Effector memory CD8-positive, alpha-beta T cell (primary cell): ENCODE data around the gene GRIP1.

Source experiments
- ATAC-seq: fragments of 150-1000 bp; cut with Tn5 transposase; replicated peaks from 2 replicates; pipeline ENCODE4 v1.10.0; 2021; ENCODE audit warnings: mild to moderate bottlenecking, moderate library complexity
- DNase-seq, 3 experiments: peaks; one replicate each; pipeline ENCODE4 v3.0.0; 2021
- H3K27ac Mint-ChIP-seq, 2 donors: one replicate each; pipeline ENCODE4 v1.8.0; 2022; ENCODE audit warnings: mild to moderate bottlenecking in 2 of 2, mixed read lengths in 2 of 2, moderate library complexity in 2 of 2
- H3K27me3 Mint-ChIP-seq, 2 donors: one replicate each; pipeline ENCODE4 v1.8.0; 2022; ENCODE audit warnings: mixed read lengths in 2 of 2
- H3K36me3 Mint-ChIP-seq: one replicate; pipeline ENCODE4 v1.8.0; 2022; ENCODE audit warnings: mild to moderate bottlenecking, moderate library complexity, mixed read lengths; ENCODE audit not compliant: insufficient read depth
- H3K4me1 Mint-ChIP-seq, 2 donors: one replicate each; pipeline ENCODE4 v1.8.0; 2022; ENCODE audit warnings: low read depth in 2 of 2, mixed read lengths in 2 of 2
- H3K4me3 Mint-ChIP-seq, 2 donors: one replicate each; pipeline ENCODE4 v1.8.0; 2022; ENCODE audit warnings: mild to moderate bottlenecking in 2 of 2, mixed read lengths in 2 of 2, moderate library complexity in 2 of 2
- H3K9me3 Mint-ChIP-seq, 2 donors: one replicate each; pipeline ENCODE4 v1.8.0; 2022; ENCODE audit warnings: mixed read lengths in 2 of 2

The GRIP1 gene

DNA sequence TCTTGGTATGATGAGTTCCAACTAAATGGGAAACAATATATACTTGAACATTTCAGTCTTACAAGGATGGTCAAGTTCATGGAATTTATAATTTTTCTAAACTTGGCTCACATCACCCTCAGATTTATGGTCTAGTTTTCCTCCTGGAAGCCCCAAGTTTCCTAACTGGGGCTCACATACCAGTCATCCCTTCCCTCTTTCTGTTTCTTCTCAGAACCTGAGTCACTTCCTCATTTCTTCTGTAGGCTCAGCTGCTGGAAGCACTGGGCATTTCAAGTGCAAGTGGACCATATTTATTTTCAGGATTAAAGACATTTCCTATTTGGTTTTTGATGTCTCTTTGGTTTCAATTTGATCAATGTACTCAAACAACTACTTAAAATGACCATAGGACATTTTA, 55.4 kb downstream of the GRIP1 start:
- H3K4me1 Mint-ChIP-seq, result no peaks in the 10 kb centered on the region
- H3K4me3 Mint-ChIP-seq, result no peak overlapping the region
- no peak for DNase-seq

GRCh38 chr12:66620688-66621087, 58.2 kb downstream of the GRIP1 start:
- Mint-ChIP-seq H3K4me1 (no peaks in the 10 kb centered on the region), H3K27ac (no peak overlapping the region), H3K27me3 (peaks cover 0 to 6% of the 10 kb centered on the region in 2 donors), H3K4me3 (no peak overlapping the region), H3K9me3 (no peaks in the 10 kb centered on the region), H3K36me3 (no peaks in the 10 kb centered on the region)
- no peak for DNase-seq
- no peak for ATAC-seq

More for the DNA sequence above, 55.4 kb downstream of the GRIP1 start:
- ATAC-seq, result no peak
- peaks cover 21 to 25% of the 10 kb centered on the region in 2 donors for H3K27me3 Mint-ChIP-seq
- H3K27ac Mint-ChIP-seq, result no peak overlapping the region
- no peaks in the 10 kb centered on the region for H3K36me3 Mint-ChIP-seq
- H3K9me3 Mint-ChIP-seq, result no peaks in the 10 kb centered on the region

DNA sequence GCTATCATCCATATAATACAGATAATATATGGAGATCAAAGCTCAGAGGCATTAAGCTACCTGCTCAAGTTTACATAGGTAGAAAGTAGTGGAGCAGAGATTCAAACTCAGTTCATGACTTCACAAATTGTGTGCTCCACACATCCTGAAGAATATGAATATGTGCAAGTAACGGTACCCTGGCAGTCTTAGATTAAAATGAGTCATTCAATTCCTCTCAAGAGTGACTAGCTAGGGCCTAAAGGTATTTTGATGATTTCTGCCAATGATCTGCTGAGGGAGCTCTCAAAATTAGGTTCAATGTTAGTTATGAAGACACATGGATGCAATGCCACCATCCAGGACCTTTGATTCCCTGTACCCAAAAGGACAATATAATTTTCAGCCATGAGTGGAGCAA, 58.9 kb downstream of the GRIP1 start:
- Mint-ChIP-seq H3K4me3 (no peak overlapping the region), H3K9me3 (no peaks in the 10 kb centered on the region), H3K4me1 (no peaks in the 10 kb centered on the region), H3K27ac (no peak overlapping the region), H3K27me3 (peaks cover 2% of the 10 kb centered on the region in 2 donors), H3K36me3 (no peaks in the 10 kb centered on the region)
- no peak for ATAC-seq
- no peak for DNase-seq

DNA sequence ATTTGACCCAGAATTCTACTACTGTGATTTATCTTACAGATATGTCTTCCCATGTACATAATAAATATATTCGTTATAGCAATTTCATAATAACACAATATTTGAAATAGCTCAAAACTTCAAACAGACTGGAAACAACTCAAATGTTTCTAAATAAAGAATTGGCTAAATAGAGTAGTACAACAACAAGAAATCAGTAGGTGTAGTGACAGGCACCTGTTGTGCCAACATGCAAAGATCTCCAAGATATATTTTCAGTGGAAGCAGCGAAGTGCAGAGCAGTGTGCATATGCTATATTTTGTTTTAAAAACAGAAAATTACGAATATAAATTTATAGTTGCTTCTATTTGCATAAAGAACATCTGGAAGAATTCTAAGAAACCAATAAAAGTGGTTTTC, 60.9 kb downstream of the GRIP1 start:
- ATAC-seq (no peak), DNase-seq (no peak)
- Mint-ChIP-seq H3K4me3 (no peak overlapping the region), H3K4me1 (no peaks in the 10 kb centered on the region), H3K27ac (no peak overlapping the region), H3K36me3 (no peaks in the 10 kb centered on the region), H3K27me3 (peaks cover 12 to 16% of the 10 kb centered on the region in 2 donors), H3K9me3 (no peaks in the 10 kb centered on the region)

DNA sequence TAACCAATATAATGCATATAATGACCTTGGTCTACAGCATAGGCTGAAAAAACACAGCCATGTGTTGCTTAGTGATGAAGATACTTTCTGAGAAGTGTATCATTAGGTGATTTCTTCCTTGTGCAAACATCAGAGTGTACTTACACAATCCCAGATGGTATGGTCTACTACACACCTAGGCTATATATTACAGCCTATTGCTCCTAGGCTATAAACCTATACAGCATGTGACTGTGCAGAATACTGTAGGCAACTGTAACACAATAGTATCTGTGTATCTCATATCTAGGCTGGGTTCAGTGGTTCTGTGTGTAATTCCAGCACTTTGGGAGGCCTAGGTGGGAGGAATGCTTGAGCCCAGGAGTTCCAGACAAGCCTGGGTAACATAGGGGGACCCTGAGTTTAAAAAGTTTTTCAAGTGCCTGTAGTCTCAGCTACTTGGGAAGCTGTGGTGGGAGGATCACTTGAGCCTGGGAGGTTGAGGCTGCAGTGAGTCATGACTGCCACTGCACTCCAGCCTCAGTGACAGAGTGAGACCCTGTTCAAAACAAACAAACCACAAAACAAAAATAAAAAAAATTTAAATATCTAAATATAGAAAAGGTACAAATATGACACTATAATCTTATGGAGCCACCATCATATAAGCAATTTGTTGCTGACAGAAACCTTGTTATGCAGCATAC, 66.6 kb downstream of the GRIP1 start:
- H3K4me1 Mint-ChIP-seq, result no peaks in the 10 kb centered on the region
- no peaks in the 10 kb centered on the region for H3K9me3 Mint-ChIP-seq
- ATAC-seq (no peak), DNase-seq (no peak)
- no peak overlapping the region for H3K27ac Mint-ChIP-seq
- H3K36me3 Mint-ChIP-seq, result no peaks in the 10 kb centered on the region
- peaks cover 22 to 28% of the 10 kb centered on the region in 2 donors for H3K27me3 Mint-ChIP-seq
- H3K4me3 Mint-ChIP-seq, result no peak overlapping the region

DNA sequence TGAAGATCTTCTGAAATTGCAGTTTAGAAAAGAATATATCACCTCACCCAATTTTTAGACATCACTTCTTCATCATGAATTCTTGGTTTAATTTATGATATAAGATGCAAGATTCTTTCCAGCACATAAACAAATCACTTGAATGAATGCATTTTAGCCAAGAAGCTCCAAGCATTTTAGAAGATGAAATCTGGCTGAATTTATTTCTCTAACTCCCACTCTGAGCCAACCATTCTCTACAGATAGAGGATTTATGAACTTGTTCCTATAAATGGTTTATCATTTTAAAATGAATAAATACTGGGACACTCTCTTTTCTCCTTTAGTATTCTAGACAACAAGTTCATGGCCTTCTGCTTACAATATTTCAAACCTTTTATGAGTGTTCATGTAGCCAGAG, 71.7 kb downstream of the GRIP1 start:
- ATAC-seq (no peak), DNase-seq (no peak)
- no peak overlapping the region for H3K4me3 Mint-ChIP-seq
- no peaks in the 10 kb centered on the region for H3K9me3 Mint-ChIP-seq
- H3K4me1 Mint-ChIP-seq, result no peaks in the 10 kb centered on the region
- no peak overlapping the region for H3K27ac Mint-ChIP-seq
- peaks cover 12 to 22% of the 10 kb centered on the region in 2 donors for H3K27me3 Mint-ChIP-seq
- no peaks in the 10 kb centered on the region for H3K36me3 Mint-ChIP-seq

DNA sequence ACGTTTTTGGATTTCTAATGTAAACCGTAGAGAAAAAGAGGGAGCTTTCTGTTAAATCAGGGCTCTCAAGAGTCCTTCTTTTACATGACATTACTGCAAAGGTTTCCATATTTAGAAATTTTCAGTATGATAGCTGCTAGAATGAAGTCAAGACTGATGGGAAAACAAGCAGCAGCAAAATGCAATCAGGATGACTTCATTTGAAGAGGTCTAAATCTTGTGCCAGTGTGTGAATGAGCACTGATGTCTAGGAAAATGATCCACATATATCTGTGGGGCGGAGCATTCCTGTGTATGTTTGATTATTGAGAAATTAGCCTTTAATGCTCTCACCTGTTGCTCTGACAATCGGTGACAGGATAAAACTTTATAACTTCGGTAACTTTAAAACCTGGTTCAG, 73.6 kb downstream of the GRIP1 start:
- H3K4me1 Mint-ChIP-seq, result no peaks in the 10 kb centered on the region
- H3K27ac Mint-ChIP-seq, result no peak overlapping the region
- H3K27me3 Mint-ChIP-seq, result peaks cover 14 to 15% of the 10 kb centered on the region in 2 donors
- ATAC-seq (no peak), DNase-seq (no peak)
- no peak overlapping the region for H3K4me3 Mint-ChIP-seq
- H3K36me3 Mint-ChIP-seq, result no peaks in the 10 kb centered on the region
- no peaks in the 10 kb centered on the region for H3K9me3 Mint-ChIP-seq

GRCh38 chr12:66603981-66604479, 74.8 kb downstream of the GRIP1 start:
- Mint-ChIP-seq H3K27ac (no peak overlapping the region), H3K4me1 (no peaks in the 10 kb centered on the region), H3K27me3 (peaks cover 6 to 14% of the 10 kb centered on the region in 2 donors), H3K4me3 (no peak overlapping the region), H3K36me3 (no peaks in the 10 kb centered on the region), H3K9me3 (no peaks in the 10 kb centered on the region)
- DNase-seq (no peak), ATAC-seq (no peak)

DNA sequence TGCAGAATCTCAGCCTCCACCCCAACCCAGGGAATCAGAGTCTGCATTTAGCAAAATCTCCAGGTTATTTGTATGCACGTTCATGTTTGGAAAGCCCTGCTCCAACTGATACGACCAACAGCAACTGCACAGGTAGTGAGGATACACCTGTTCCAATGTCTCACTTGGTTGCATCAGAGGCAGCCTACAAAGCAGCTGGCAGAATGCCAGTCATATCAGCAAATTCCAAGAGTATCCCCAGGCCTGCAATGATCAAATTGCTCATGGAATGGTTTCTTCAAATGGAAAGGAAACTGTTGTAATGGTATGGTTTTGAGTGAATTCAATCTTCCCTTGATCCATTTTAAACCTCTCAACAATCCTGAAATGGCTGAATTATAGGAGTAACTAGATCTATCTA, 75.4 kb downstream of the GRIP1 start:
- Mint-ChIP-seq H3K27me3 (peaks cover 6 to 14% of the 10 kb centered on the region in 2 donors), H3K4me3 (no peak overlapping the region), H3K27ac (no peak overlapping the region), H3K36me3 (no peaks in the 10 kb centered on the region), H3K9me3 (no peaks in the 10 kb centered on the region), H3K4me1 (no peaks in the 10 kb centered on the region)
- no peak for DNase-seq
- no peak for ATAC-seq

- Mint-ChIP-seq H3K27me3 (peaks cover 7 to 12% of the 10 kb centered on the region in 2 donors), H3K36me3 (no peaks in the 10 kb centered on the region), H3K4me3 (no peak overlapping the region), H3K4me1 (no peaks in the 10 kb centered on the region), H3K27ac (no peak overlapping the region), H3K9me3 (no peaks in the 10 kb centered on the region)
- DNase-seq, result no peak
- ATAC-seq, result no peak
These were observed 76.3 kb downstream of the GRIP1 start for GRCh38 chr12:66602483-66603143.

DNA sequence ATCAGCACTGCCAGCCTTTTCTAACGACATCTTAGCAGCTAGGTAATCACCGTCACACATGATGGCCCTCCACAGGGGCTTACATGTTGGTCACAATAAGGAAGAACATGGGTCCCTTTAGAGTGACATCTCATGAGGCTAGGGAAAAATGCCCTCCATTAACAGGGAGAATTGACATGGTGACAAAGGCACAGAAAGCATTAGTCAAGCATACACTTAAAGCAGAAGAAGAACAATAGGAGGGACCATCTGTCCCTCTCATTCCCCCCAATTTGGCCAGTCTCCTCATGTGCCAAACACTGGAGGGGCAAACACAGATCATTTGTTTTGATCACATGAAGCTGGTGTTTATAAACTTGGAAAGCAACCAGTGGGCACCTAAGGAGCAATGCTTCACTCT, 78.0 kb downstream of the GRIP1 start:
- Mint-ChIP-seq H3K27ac (no peak overlapping the region), H3K27me3 (peaks cover 7 to 13% of the 10 kb centered on the region in 2 donors), H3K4me1 (no peaks in the 10 kb centered on the region), H3K36me3 (no peaks in the 10 kb centered on the region), H3K4me3 (no peak overlapping the region), H3K9me3 (no peaks in the 10 kb centered on the region)
- DNase-seq, result no peak
- no peak for ATAC-seq

DNA sequence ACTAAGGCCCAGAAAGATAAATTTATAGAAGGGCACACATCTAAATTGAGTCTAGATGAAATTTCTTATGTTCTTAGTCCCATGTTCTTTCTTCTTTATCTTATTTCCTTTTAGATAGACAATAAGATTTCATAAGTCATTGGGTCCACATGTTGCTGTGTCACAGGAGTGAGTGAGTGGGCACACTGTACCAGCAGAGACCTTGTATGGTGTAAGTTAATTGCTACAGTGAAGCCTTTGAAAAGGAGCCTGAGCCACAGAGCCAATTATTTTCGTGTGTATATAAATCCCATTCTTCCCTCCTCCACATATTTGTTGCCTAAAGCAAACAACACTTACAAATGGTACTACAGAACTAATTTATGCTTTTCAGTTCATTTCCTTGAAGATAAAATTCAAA, 79.1 kb downstream of the GRIP1 start:
- H3K27me3 Mint-ChIP-seq, result peaks cover 12 to 13% of the 10 kb centered on the region in 2 donors

GRCh38 chr12:66598608-66599007, 80.3 kb downstream of the GRIP1 start:
- DNase-seq (no peak), ATAC-seq (no peak)
- Mint-ChIP-seq H3K27me3 (peaks cover 13 to 17% of the 10 kb centered on the region in 2 donors), H3K4me1 (no peaks in the 10 kb centered on the region), H3K4me3 (no peak overlapping the region), H3K27ac (no peak overlapping the region), H3K9me3 (no peaks in the 10 kb centered on the region), H3K36me3 (no peaks in the 10 kb centered on the region)

More for the DNA sequence above, 79.1 kb downstream of the GRIP1 start:
- H3K27ac Mint-ChIP-seq, result no peak overlapping the region
- no peak overlapping the region for H3K4me3 Mint-ChIP-seq
- DNase-seq (no peak), ATAC-seq (no peak)
- H3K36me3 Mint-ChIP-seq, result no peaks in the 10 kb centered on the region
- no peaks in the 10 kb centered on the region for H3K4me1 Mint-ChIP-seq
- no peaks in the 10 kb centered on the region for H3K9me3 Mint-ChIP-seq

GRCh38 chr12:66598079-66598478, 80.8 kb downstream of the GRIP1 start:
- Mint-ChIP-seq H3K36me3 (no peaks in the 10 kb centered on the region), H3K27me3 (peaks cover 13 to 17% of the 10 kb centered on the region in 2 donors), H3K9me3 (no peaks in the 10 kb centered on the region), H3K4me3 (no peak overlapping the region), H3K4me1 (no peaks in the 10 kb centered on the region), H3K27ac (no peak overlapping the region)
- DNase-seq (no peak), ATAC-seq (no peak)
